PFSK-1 (cell line): ENCODE measurements around the gene SUGP2.

Experiments
- FOXP2 ChIP-seq: optimal IDR thresholded peaks from 2 replicates; pipeline ENCODE3; 2011; ENCODE audit warnings: borderline replicate concordance, control low read depth, inconsistent platforms; ENCODE audit not compliant: insufficient read depth; ENCODE audit errors: extremely low read length, extremely low read depth
- POLR2AphosphoS5 ChIP-seq: IDR thresholded peaks from 2 replicates; pipeline ENCODE4 v1.6.1; 2012; ENCODE audit warnings: low read depth, mild to moderate bottlenecking, control low read depth, low read length, moderate library complexity
- REST ChIP-seq, 2 experiments: IDR thresholded peaks; 2 replicates each; pipeline versions ENCODE4 v1.6.1 to v1.8.0; 2011 to 2012; ENCODE audit warnings: low read depth in 2 of 2, low read length in 2 of 2, control low read depth in 1 of 2, inconsistent platforms in 1 of 2, mild to moderate bottlenecking in 1 of 2, moderate library complexity in 1 of 2; ENCODE audit not compliant: insufficient read depth in 1 of 2
- SIN3A ChIP-seq: IDR thresholded peaks from 2 replicates; pipeline ENCODE4 v1.6.1; 2012; ENCODE audit warnings: mild to moderate bottlenecking, low read length, moderate library complexity, borderline replicate concordance; ENCODE audit not compliant: insufficient read depth
- TAF1 ChIP-seq: IDR thresholded peaks from 2 replicates; pipeline ENCODE4 v1.6.1; 2012; ENCODE audit warnings: low read length, control low read depth, borderline replicate concordance; ENCODE audit not compliant: insufficient read depth

SUGP2 gene

GRCh38 chr19:19055701-19056100, 22.4 kb upstream of the SUGP2 start:
- TF ChIP-seq POLR2AphosphoS5 = no peak
- no peak for TF ChIP-seq REST (IDR thresholded peaks at IDR 0.05; ENCODE audit: insufficient read depth in 1 of 2, low read depth in 2 of 2, low read length in 2 of 2)
- TF ChIP-seq SIN3A = no peak
- TF ChIP-seq FOXP2 = no peak
- no peak for TF ChIP-seq TAF1

GRCh38 chr19:19054939-19055440, 21.7 kb upstream of the SUGP2 start:
- TF ChIP-seq SIN3A (no peak), FOXP2 (no peak), POLR2AphosphoS5 (no peak), REST (IDR thresholded peaks at IDR 0.05; ENCODE audit: insufficient read depth in 1 of 2, low read depth in 2 of 2, low read length in 2 of 2) (no peak), TAF1 (no peak)

- TF ChIP-seq FOXP2 (no peak), REST (IDR thresholded peaks at IDR 0.05; ENCODE audit: insufficient read depth in 1 of 2, low read depth in 2 of 2, low read length in 2 of 2) (no peak), TAF1 (no peak), POLR2AphosphoS5 (no peak), SIN3A (no peak)
Observed at GRCh38 chr19:19054315-19054938, 21.1 kb upstream of the SUGP2 start.

- TF ChIP-seq SIN3A (no peak), POLR2AphosphoS5 (no peak), FOXP2 (no peak), TAF1 (no peak), REST (IDR thresholded peaks at IDR 0.05; ENCODE audit: insufficient read depth in 1 of 2, low read depth in 2 of 2, low read length in 2 of 2) (no peak)
Observed at GRCh38 chr19:19053508-19054314, 20.4 kb upstream of the SUGP2 start.

- TF ChIP-seq SIN3A (no peak), POLR2AphosphoS5 (no peak)
Observed at GRCh38 chr19:19052921-19053320, 19.6 kb upstream of the SUGP2 start.
